GM12878 (cell line): Measurements from ENCODE around the gene GPSM1. TPM values are rescaled to one million over a fixed set of nuclear protein-coding genes. Genes with fewer than 3 reads are reported as not detected.

Experiments
- ATAC-seq: fragments of 200-7000 bp; cut with Tn5 transposase; 3 replicates; pipeline ENCODE4 v1.9.1; 2020; ENCODE audit warnings: mild to moderate bottlenecking, moderate library complexity
- BruUV-seq: library from RNA; stranded (reverse); fragments of 400-500 nt; replicated peaks from 2 replicates; lab custom pipeline; 2021; lab: Mats Ljungman, UMichigan
- CTCF ChIA-PET: fragments of 300-600 bp; sonication (Branson Sonifier 250); formaldehyde crosslinking; extraction: SDS; loops from one replicate; lab custom pipeline; 2021; ENCODE audit warnings: inconsistent platforms; lab: Yijun Ruan, JAX
- POLR2A ChIA-PET: fragments of 350-600 bp; formaldehyde crosslinking; extraction: SDS; loops from one replicate; lab custom pipeline; 2021; ENCODE audit warnings: inconsistent platforms; lab: Charles Lee
- RAD21 ChIA-PET: fragments of 300-600 bp; sonication (Branson Sonifier 250); formaldehyde crosslinking; loops from one replicate; lab custom pipeline; 2023; ENCODE audit warnings: antibody characterized with exemption; ENCODE audit not compliant: unreplicated experiment; lab: Charles Lee
- SMC1A ChIA-PET: fragments of 300-600 bp; sonication (Branson Sonifier 250); formaldehyde crosslinking; loops from one replicate; lab custom pipeline; 2023; ENCODE audit not compliant: unreplicated experiment, uncharacterized antibody; lab: Charles Lee
- DNase-seq: peaks from one replicate; pipeline ENCODE4 v3.0.0-alpha.2; 2011; ENCODE audit warnings: low read depth, low spot score
- FAIRE-seq: peaks from 3 replicates; lab custom pipeline; 2011; peaks lifted over from hg19 to GRCh38; lab: Jason Lieb, UNC
- H2AFZ ChIP-seq: 2 replicates; pipeline ENCODE4 v1.6.0; 2011; ENCODE audit warnings: low read depth, low read length, control low read depth; ENCODE audit not compliant: control insufficient read depth
- H3K27ac ChIP-seq: 2 replicates; pipeline ENCODE4 v1.5.1; 2011; ENCODE audit warnings: control low read depth; ENCODE audit not compliant: control insufficient read depth, insufficient read depth
- H3K27me3 ChIP-seq, 2 experiments: replicated peaks in 1 of 2; 2 replicates each; pipeline versions ENCODE4 v1.6.0 to v1.6.1; 2011; ENCODE audit warnings: low read length in 1 of 2; ENCODE audit not compliant: control insufficient read depth in 2 of 2, insufficient read depth in 2 of 2
- H3K36me3 ChIP-seq, 2 experiments: 2 replicates each; pipeline ENCODE4 v1.5.1; 2011; ENCODE audit warnings: low read length in 1 of 2; ENCODE audit not compliant: control insufficient read depth in 2 of 2, insufficient read depth in 2 of 2
- H3K4me1 ChIP-seq: 2 replicates; pipeline ENCODE4 v1.6.1; 2011; ENCODE audit warnings: mild to moderate bottlenecking, low read length, moderate library complexity, mixed read lengths; ENCODE audit not compliant: control insufficient read depth, insufficient read depth
- H3K4me2 ChIP-seq: 2 replicates; pipeline ENCODE4 v1.6.0; 2011; ENCODE audit warnings: control low read depth; ENCODE audit not compliant: control insufficient read depth, insufficient read depth
- H3K4me3 ChIP-seq: fragments of 200-600 bp; sonication (generic); 2 replicates; pipeline ENCODE4 v1.5.1; 2016
- H3K79me2 ChIP-seq: 2 replicates; pipeline ENCODE4 v1.6.0; 2011; ENCODE audit warnings: low read length; ENCODE audit not compliant: control insufficient read depth, insufficient read depth
- H3K9ac ChIP-seq: 2 replicates; pipeline ENCODE4 v1.8.0; 2011; ENCODE audit warnings: low read length, control low read depth, mixed read lengths; ENCODE audit not compliant: control insufficient read depth, insufficient read depth
- H3K9me3 ChIP-seq: replicated peaks from 3 replicates; pipeline ENCODE4 v1.5.1; 2011; ENCODE audit warnings: mild to moderate bottlenecking, low read length; ENCODE audit not compliant: control insufficient read depth, insufficient read depth
- H4K20me1 ChIP-seq: 2 replicates; pipeline ENCODE4 v1.6.0; 2011; ENCODE audit not compliant: control insufficient read depth, insufficient read depth
- CHD1 ChIP-seq: IDR thresholded peaks from 2 replicates; pipeline ENCODE4 v1.6.1; 2012; ENCODE audit warnings: low read depth, low read length, improper control_type of control experiment
- CHD4 ChIP-seq: fragments of 200-600 bp; sonication (generic); IDR thresholded peaks from 2 replicates; pipeline ENCODE4 v1.6.1; 2016; ENCODE audit warnings: mild to moderate bottlenecking
- E2F8 ChIP-seq: fragments of 450-650 bp; IDR thresholded peaks from 2 replicates; pipeline ENCODE4 v1.6.1; 2018; ENCODE audit warnings: mild to moderate bottlenecking, low read depth, moderate library complexity; ENCODE audit not compliant: partially characterized antibody
- EZH2 ChIP-seq: IDR thresholded peaks from 2 replicates; pipeline ENCODE4 v1.6.1; 2012; ENCODE audit warnings: low read depth, mild to moderate bottlenecking, control low read depth, inconsistent platforms, low read length, borderline replicate concordance; ENCODE audit not compliant: control insufficient read depth
- HDAC6 ChIP-seq: fragments of 200-600 bp; sonication (generic); IDR thresholded peaks from one replicate; pipeline ENCODE4 v1.8.0; 2017; ENCODE audit warnings: antibody characterized with exemption; ENCODE audit not compliant: unreplicated experiment
- POLR2AphosphoS2 ChIP-seq: IDR thresholded peaks from 2 replicates; pipeline ENCODE4 v1.6.1; 2011; ENCODE audit warnings: low read depth, mild to moderate bottlenecking, low read length, improper control_type of control experiment, moderate library complexity
- SMARCA5 ChIP-seq: fragments of 450-650 bp; IDR thresholded peaks from 2 replicates; pipeline ENCODE4 v1.6.1; 2017; ENCODE audit warnings: mild to moderate bottlenecking
- SREBF2 ChIP-seq: IDR thresholded peaks from 2 replicates; pipeline ENCODE4 v1.6.1; 2012; ENCODE audit warnings: mild to moderate bottlenecking, low read length
- TARDBP ChIP-seq: IDR thresholded peaks from 2 replicates; pipeline ENCODE4 v1.6.1; 2016; ENCODE audit warnings: borderline replicate concordance
- USF1 ChIP-seq: IDR thresholded peaks from 2 replicates; pipeline ENCODE4 v1.6.1; 2011; ENCODE audit warnings: borderline replicate concordance, low read depth, mild to moderate bottlenecking, moderate library complexity, mixed read lengths, low read length; ENCODE audit not compliant: insufficient read depth; ENCODE audit errors: extremely low read length
- ZBTB11 ChIP-seq: fragments of 450-650 bp; formaldehyde crosslinking; IDR thresholded peaks from 2 replicates; pipeline ENCODE4 v1.5.0; 2022; ENCODE audit warnings: mild to moderate bottlenecking, missing genetic modification characterization
- ZBTB4 ChIP-seq: fragments of 450-650 bp; formaldehyde crosslinking; IDR thresholded peaks from 2 replicates; pipeline ENCODE4 v1.4.0; 2022; ENCODE audit warnings: mild to moderate bottlenecking, moderate library complexity
- ZNF384 ChIP-seq: IDR thresholded peaks from 2 replicates; pipeline ENCODE4 v1.6.1; 2012; ENCODE audit warnings: low read depth, mild to moderate bottlenecking, low read length, improper control_type of control experiment, borderline replicate concordance
- WGBS: methylation state at CpG from one replicate; pipeline ENCODE4 v1.1.6; 2016; ENCODE audit warnings: low lambda C conversion rate; ENCODE audit not compliant: insufficient replicate concordance, insufficient coverage; ENCODE audit errors: missing lambda C conversion rate; 5-methylcytosine and 5-hydroxymethylcytosine counted together
- in situ Hi-C: fragments of 300-500 bp; cut with MboI; formaldehyde crosslinking; loops from 9 replicates; pipeline ENCODE4 v1.14.3; 2018; ENCODE audit warnings: mixed read lengths
- intact Hi-C: fragments of 100-400 bp; cut with micrococcal nuclease; formaldehyde crosslinking; loops from one replicate; pipeline ENCODE4 v1.14.2; 2022; ENCODE audit not compliant: unreplicated experiment
- polyA plus RNA-seq, 11 experiments: library from polyadenylated mRNA; depleted of rRNA in 4 of 11; unstranded in 6 of 11; stranded (reverse) in 5 of 11; fragments of >200 nt; fragmentation: Nextera tagmentation in 4 of 11; fragmentation: Illumina TruSeq in 1 of 11; extraction: Ambion mirVana in 4 of 11; extraction: Trizol in 1 of 11; gene quantifications; 1 replicate in 1 of 11; 2 replicates in 10 of 11; pipeline versions ENCODE4 v1.2.1 to v1.2.3, GENCODE V29; 2011 to 2016; ENCODE audit warnings: inconsistent platforms in 2 of 11, missing spikeins in 2 of 11, low read depth in 1 of 11
- total RNA-seq, 4 experiments: library from RNA; depleted of rRNA in 3 of 4; stranded (reverse); fragments of >200 nt in 3 of 4; fragmentation: Illumina TruSeq in 1 of 4; extraction: Trizol in 1 of 4; gene quantifications; 2 replicates each; pipeline versions ENCODE4 v1.2.1 to v1.2.3, GENCODE V29; 2013 to 2021

Gene GPSM1
- total and polyA plus RNA-seq, 10 of the 15 experiments (the other 5 are each of a cell fraction or from before 2014, with no cell fraction given), result 0.04 to 0.10 (median 0.10) TPM; not detected in 7

GRCh38 chr9:136314056-136314416 lies 13.3 kb upstream of the GPSM1 start:
- H3K4me1 ChIP-seq, result no peaks in the 10 kb centered on the region; the same call in 1 of the 2 replicates
- no peaks in the 10 kb centered on the region for H4K20me1 ChIP-seq
- ChIA-PET POLR2A (no interaction called here), CTCF (interaction anchor here (0.6 kb wide), 1 partner anchor 174 kb away, joined by 5 read pairs; no protein-coding TSS in a partner anchor), RAD21 (interaction anchor here (0.6 kb wide), 1 partner anchor 341 kb away, joined by 4 read pairs; no protein-coding TSS in a partner anchor), SMC1A (no interaction called here)
- H3K9me3 ChIP-seq, result peaks cover 8% of the 10 kb centered on the region; the same call in 2 of the 3 replicates
- no peak overlapping the region for H2AFZ ChIP-seq
- DNase-seq, result no peak
- no peak overlapping the region for H3K9ac ChIP-seq
- BruUV-seq, result no TSS peak
- WGBS, result 0% methylated on average over 3 of the region's 3 CpGs
- no peaks in the 10 kb centered on the region for H3K36me3 ChIP-seq
- in situ Hi-C loops, result no loop called here
- no peak for TF ChIP-seq USF1
- no peak for TF ChIP-seq CHD1
- TF ChIP-seq POLR2AphosphoS2, result no peak
- no peak for TF ChIP-seq EZH2
- TF ChIP-seq SREBF2, result no peak
- TF ChIP-seq ZBTB11 (CRISPR knock-in tag), result no peak
- TF ChIP-seq TARDBP, result no peak
- no peak for TF ChIP-seq CHD4
- TF ChIP-seq HDAC6, result no peak
- no peak for TF ChIP-seq ZBTB4
- TF ChIP-seq ZNF384, result no peak
- TF ChIP-seq SMARCA5, result no peak
- no peak for TF ChIP-seq E2F8
- no peak for ATAC-seq
- H3K4me2 ChIP-seq, result no peak overlapping the region
- H3K79me2 ChIP-seq, result no peaks in the 10 kb centered on the region
- H3K4me3 ChIP-seq, result no peak overlapping the region
- intact Hi-C loops, result no loop called here
- no peak for FAIRE-seq
- peaks cover 0 to 5% of the 10 kb centered on the region in 2 experiments for H3K27me3 ChIP-seq
- no peak overlapping the region for H3K27ac ChIP-seq
